H9 (cell line): ENCODE measurements around the gene CRY1. TPM values are rescaled to one million over a fixed set of nuclear protein-coding genes. Genes with fewer than 3 reads are reported as not detected.

Experiments used
- DNase-seq: peaks from one replicate; pipeline ENCODE4 v3.0.0-alpha.2; 2017
- H2AFZ ChIP-seq: one replicate; pipeline ENCODE4 v1.6.1; 2013; ENCODE audit warnings: mild to moderate bottlenecking, low read length, control low read depth, moderate library complexity
- H2AK5ac ChIP-seq: 2 replicates; pipeline ENCODE4 v1.6.1; 2013; ENCODE audit warnings: low read length, control low read depth, mixed read lengths; ENCODE audit not compliant: insufficient read length
- H2BK120ac ChIP-seq: one replicate; pipeline ENCODE4 v1.6.1; 2013; ENCODE audit warnings: low read depth, mild to moderate bottlenecking, low read length, control low read depth, inconsistent platforms; ENCODE audit not compliant: poor library complexity, severe bottlenecking
- H2BK12ac ChIP-seq: 2 replicates; pipeline ENCODE4 v1.6.1; 2013; ENCODE audit warnings: low read length, control low read depth, mixed read lengths, low read depth; ENCODE audit not compliant: insufficient read length
- H2BK15ac ChIP-seq: 2 replicates; pipeline ENCODE4 v1.6.1; 2013; ENCODE audit warnings: low read depth, low read length, control low read depth
- H2BK20ac ChIP-seq: one replicate; pipeline ENCODE4 v1.6.1; 2013; ENCODE audit warnings: low read depth, mild to moderate bottlenecking, low read length, control low read depth, inconsistent platforms; ENCODE audit not compliant: poor library complexity, severe bottlenecking
- H2BK5ac ChIP-seq: 2 replicates; pipeline ENCODE4 v1.6.1; 2013; ENCODE audit warnings: low read length, control low read depth, mixed read lengths; ENCODE audit not compliant: insufficient read length
- H3K14ac ChIP-seq: 2 replicates; pipeline ENCODE4 v1.6.1; 2013; ENCODE audit warnings: low read length, control low read depth; ENCODE audit not compliant: insufficient read depth
- H3K18ac ChIP-seq: 2 replicates; pipeline ENCODE4 v1.6.1; 2013; ENCODE audit warnings: low read depth, mild to moderate bottlenecking, mixed read lengths, low read length, control low read depth; ENCODE audit not compliant: insufficient read length
- H3K23ac ChIP-seq: 2 replicates; pipeline ENCODE4 v1.6.1; 2013; ENCODE audit warnings: low read length, control low read depth, mixed read lengths, low read depth; ENCODE audit not compliant: insufficient read length
- H3K23me2 ChIP-seq: 2 replicates; pipeline ENCODE4 v1.6.1; 2013; ENCODE audit warnings: low read depth, mild to moderate bottlenecking, mixed read lengths, low read length, control low read depth; ENCODE audit not compliant: insufficient read length, poor library complexity, severe bottlenecking
- H3K27ac ChIP-seq: 2 replicates; pipeline ENCODE4 v1.5.1; 2013; ENCODE audit warnings: low read length, control low read depth, mixed read lengths, low read depth; ENCODE audit not compliant: insufficient read length
- H3K27me3 ChIP-seq: 2 replicates; pipeline ENCODE4 v1.6.1; 2013; ENCODE audit warnings: low read length, control low read depth, inconsistent platforms; ENCODE audit not compliant: insufficient read depth
- H3K4ac ChIP-seq: 2 replicates; pipeline ENCODE4 v1.6.1; 2013; ENCODE audit warnings: low read depth, mild to moderate bottlenecking, control low read depth, inconsistent platforms, low read length, moderate library complexity
- H3K4me1 ChIP-seq: 2 replicates; pipeline ENCODE4 v1.6.1; 2013; ENCODE audit warnings: low read length, control low read depth, inconsistent platforms; ENCODE audit not compliant: insufficient read depth
- H3K4me2 ChIP-seq: 2 replicates; pipeline ENCODE4 v1.6.1; 2013; ENCODE audit warnings: low read length, control low read depth, mixed read lengths; ENCODE audit not compliant: insufficient read length, insufficient read depth
- H3K56ac ChIP-seq: 2 replicates; pipeline ENCODE4 v1.6.1; 2013; ENCODE audit warnings: low read depth, mild to moderate bottlenecking, mixed read lengths, low read length, control low read depth; ENCODE audit not compliant: insufficient read length
- H3K79me1 ChIP-seq: 2 replicates; pipeline ENCODE4 v1.6.1; 2013; ENCODE audit warnings: low read depth, mild to moderate bottlenecking, moderate library complexity, low read length, control low read depth, inconsistent platforms; ENCODE audit not compliant: insufficient read depth, poor library complexity, severe bottlenecking
- H3K79me2 ChIP-seq: 2 replicates; pipeline ENCODE4 v1.6.1; 2013; ENCODE audit warnings: low read length, control low read depth, inconsistent platforms; ENCODE audit not compliant: insufficient read depth
- H3K9ac ChIP-seq: 2 replicates; pipeline ENCODE4 v1.6.1; 2013; ENCODE audit warnings: low read length, control low read depth, mixed read lengths; ENCODE audit not compliant: insufficient read length; ENCODE audit errors: extremely low read depth
- H3K9me3 ChIP-seq: one replicate; pipeline ENCODE4 v1.6.1; 2013; ENCODE audit warnings: low read depth, low read length, inconsistent platforms; ENCODE audit not compliant: control insufficient read depth
- H3T11ph ChIP-seq: one replicate; pipeline ENCODE4 v1.6.1; 2013; ENCODE audit warnings: mild to moderate bottlenecking, low read length, control low read depth, inconsistent platforms
- H4K20me1 ChIP-seq: one replicate; pipeline ENCODE4 v1.6.1; 2013; ENCODE audit not compliant: control insufficient read depth, insufficient read length, insufficient read depth
- H4K5ac ChIP-seq: 2 replicates; pipeline ENCODE4 v1.6.1; 2013; ENCODE audit warnings: low read depth, mild to moderate bottlenecking, mixed read lengths, low read length, control low read depth; ENCODE audit not compliant: insufficient read length
- H4K8ac ChIP-seq: replicated peaks from 2 replicates; pipeline ENCODE4 v1.6.1; 2013; ENCODE audit warnings: low read length, control low read depth, mixed read lengths, low read depth; ENCODE audit not compliant: insufficient read length
- H4K91ac ChIP-seq: 2 replicates; pipeline ENCODE4 v1.6.1; 2013; ENCODE audit warnings: low read depth, mild to moderate bottlenecking, moderate library complexity, mixed read lengths, low read length, control low read depth; ENCODE audit not compliant: insufficient read length
- H3K27ac Mint-ChIP-seq, 3 experiments: 2 replicates in 2 of 3; 3 replicates in 1 of 3; pipeline ENCODE4 v1.8.0; 2020 to 2021; ENCODE audit warnings: mixed read lengths in 3 of 3, mild to moderate bottlenecking in 1 of 3, moderate library complexity in 1 of 3
- H3K27me3 Mint-ChIP-seq: 2 replicates; pipeline ENCODE4 v1.8.0; 2021; ENCODE audit warnings: low read depth, mild to moderate bottlenecking, moderate library complexity, mixed read lengths
- H3K36me3 Mint-ChIP-seq, 3 experiments: 2 replicates in 2 of 3; 3 replicates in 1 of 3; pipeline ENCODE4 v1.8.0; 2020 to 2021; ENCODE audit warnings: low read depth in 3 of 3, mixed read lengths in 3 of 3; ENCODE audit not compliant: insufficient read depth in 1 of 3
- H3K4me1 Mint-ChIP-seq, 2 experiments: 2 replicates each; pipeline ENCODE4 v1.8.0; 2020; ENCODE audit warnings: mixed read lengths in 2 of 2
- H3K4me3 Mint-ChIP-seq, 2 experiments: 2 replicates in 1 of 2; 3 replicates in 1 of 2; pipeline ENCODE4 v1.8.0; 2020 to 2021; ENCODE audit warnings: mild to moderate bottlenecking in 2 of 2, mixed read lengths in 2 of 2, moderate library complexity in 1 of 2
- H3K9me3 Mint-ChIP-seq, 2 experiments: 2 replicates in 1 of 2; 3 replicates in 1 of 2; pipeline ENCODE4 v1.8.0; 2020; ENCODE audit warnings: mild to moderate bottlenecking in 2 of 2, mixed read lengths in 2 of 2, moderate library complexity in 1 of 2
- WGBS: extraction: QIAGEN DNeasy Blood & Tissue Kit; methylation state at CpG from one replicate; pipeline ENCODE4 v1.1.7; 2013; ENCODE audit warnings: missing lambda C conversion rate, low lambda C conversion rate, mixed read lengths; ENCODE audit not compliant: insufficient read length; ENCODE audit errors: extremely low coverage; 5-methylcytosine and 5-hydroxymethylcytosine counted together
- total RNA-seq: library from RNA; stranded (reverse); gene quantifications from 2 replicates; pipeline ENCODE4 v1.2.1, GENCODE V29; 2021
- TF ChIP-seq, protein P1 (sequence below): fragments of 200-600 bp; sonication (generic); conservative IDR thresholded peaks from 3 replicates; pipeline ENCODE4 v1.8.0; 2021; ENCODE audit warnings: antibody characterized with exemption, mild to moderate bottlenecking

CRY1 gene
- total RNA-seq, 1 experiment from 2014 or later, result 23.5 TPM

- H3K36me3 Mint-ChIP-seq, result peaks cover 13 to 16% (median 13%) of the 10 kb centered on the region in 3 experiments
- Histone ChIP-seq H4K20me1 (no peaks in the 10 kb centered on the region), H4K8ac (no peak overlapping the region), H2AFZ (no peak overlapping the region), H4K91ac (no peak overlapping the region), H3T11ph (no peak overlapping the region), H3K27me3 (no peaks in the 10 kb centered on the region), H2BK15ac (no peak overlapping the region), H3K79me1 (peaks cover 3% of the 10 kb centered on the region), H3K4me2 (peak overlapping the region; percentile 88), H2BK12ac (no peak overlapping the region), H2AK5ac (no peak overlapping the region), H2BK120ac (no peak overlapping the region), H4K5ac (no peak overlapping the region), H3K14ac (no peak overlapping the region; the same call in 1 of the 2 replicates), H3K56ac (no peak overlapping the region), H3K4me1 (peaks cover 3% of the 10 kb centered on the region; the same call in 1 of the 2 replicates), H3K27ac (no peak overlapping the region), H2BK20ac (no peak overlapping the region), H3K23ac (no peak overlapping the region), H3K4ac (no peak overlapping the region; the same call in 1 of the 2 replicates), H3K9me3 (no peaks in the 10 kb centered on the region), H3K23me2 (peaks cover 14% of the 10 kb centered on the region), H3K18ac (no peak overlapping the region), H3K9ac (peak overlapping the region; percentile 79), H2BK5ac (no peak overlapping the region), H3K79me2 (peaks cover 7% of the 10 kb centered on the region; the same call in 1 of the 2 replicates)
- no peak overlapping the region for H3K4me3 Mint-ChIP-seq
- TF ChIP-seq, protein P1, sequence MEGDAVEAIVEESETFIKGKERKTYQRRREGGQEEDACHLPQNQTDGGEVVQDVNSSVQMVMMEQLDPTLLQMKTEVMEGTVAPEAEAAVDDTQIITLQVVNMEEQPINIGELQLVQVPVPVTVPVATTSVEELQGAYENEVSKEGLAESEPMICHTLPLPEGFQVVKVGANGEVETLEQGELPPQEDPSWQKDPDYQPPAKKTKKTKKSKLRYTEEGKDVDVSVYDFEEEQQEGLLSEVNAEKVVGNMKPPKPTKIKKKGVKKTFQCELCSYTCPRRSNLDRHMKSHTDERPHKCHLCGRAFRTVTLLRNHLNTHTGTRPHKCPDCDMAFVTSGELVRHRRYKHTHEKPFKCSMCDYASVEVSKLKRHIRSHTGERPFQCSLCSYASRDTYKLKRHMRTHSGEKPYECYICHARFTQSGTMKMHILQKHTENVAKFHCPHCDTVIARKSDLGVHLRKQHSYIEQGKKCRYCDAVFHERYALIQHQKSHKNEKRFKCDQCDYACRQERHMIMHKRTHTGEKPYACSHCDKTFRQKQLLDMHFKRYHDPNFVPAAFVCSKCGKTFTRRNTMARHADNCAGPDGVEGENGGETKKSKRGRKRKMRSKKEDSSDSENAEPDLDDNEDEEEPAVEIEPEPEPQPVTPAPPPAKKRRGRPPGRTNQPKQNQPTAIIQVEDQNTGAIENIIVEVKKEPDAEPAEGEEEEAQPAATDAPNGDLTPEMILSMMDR, result peak; percentile 74
- peaks cover 0 to 4% of the 10 kb centered on the region in 2 experiments; a peak in 2 of 4 replicates for H3K4me1 Mint-ChIP-seq
- no peak overlapping the region for H3K27ac Mint-ChIP-seq
- WGBS, result no CpG with 5 or more reads among the region's 6 CpGs
- H3K27me3 Mint-ChIP-seq, result no peaks in the 10 kb centered on the region; the same call in 1 of the 2 replicates
- peaks cover 14 to 18% of the 10 kb centered on the region in 2 experiments for H3K9me3 Mint-ChIP-seq
- DNase-seq, result peak; percentile 73
Measured at GRCh38 chr12:107091989-107092641, 1.2 kb downstream of the CRY1 start.
